Adrenal gland (tissue), 12 donors: ENCODE data around the gene CACNA1A. TPM values are rescaled to one million over a fixed set of nuclear protein-coding genes. Genes with fewer than 3 reads are reported as not detected.
A peak's percentile ranks its signal among the peaks of the same experiment; 100 is the strongest.

Experiments used
- DNase-seq, 7 donors: peaks; one replicate each; pipeline ENCODE4 v3.0.0-alpha.2; 2019 to 2020
- H3K27ac ChIP-seq, 5 donors: fragments of 200-600 bp; sonication (generic) in 4 of 5; 1 replicate in 3 of 5; 2 replicates in 2 of 5; pipeline versions ENCODE4 v1.5.1 to v1.8.0; 2016 to 2020; ENCODE audit warnings: mild to moderate bottlenecking in 1 of 5
- H3K27me3 ChIP-seq: fragments of 200-600 bp; 2 replicates; pipeline ENCODE4 v1.8.0; 2021
- H3K36me3 ChIP-seq, 2 donors: fragments of 200-600 bp; replicated peaks in 1 of 2; 1 replicate in 1 of 2; 2 replicates in 1 of 2; pipeline versions ENCODE4 v1.5.1 to v1.8.0; 2018 to 2022
- H3K4me1 ChIP-seq, 2 donors: fragments of 200-600 bp; replicated peaks in 1 of 2; 1 replicate in 1 of 2; 2 replicates in 1 of 2; pipeline versions ENCODE4 v1.5.1 to v1.8.0; 2018 to 2021
- H3K4me3 ChIP-seq, 4 donors: fragments of 200-600 bp; sonication (generic) in 3 of 4; one replicate each; pipeline ENCODE4 v1.5.1; 2016 to 2018
- H3K9me3 ChIP-seq, 3 donors: fragments of 200-600 bp; sonication (generic) in 1 of 3; replicated peaks in 1 of 3; 1 replicate in 2 of 3; 2 replicates in 1 of 3; pipeline versions ENCODE4 v1.5.1 to v1.8.0; 2016 to 2021
- POLR2A ChIP-seq, 2 donors: fragments of 450-650 bp; IDR thresholded peaks; one replicate each; pipeline ENCODE4 v1.6.1; 2017; ENCODE audit warnings: antibody characterized with exemption in 2 of 2, mild to moderate bottlenecking in 2 of 2, moderate library complexity in 1 of 2
- WGBS, 4 donors: extraction: QIAGEN DNeasy Blood & Tissue Kit in 2 of 4; methylation state at CpG; one replicate each; pipeline versions ENCODE4 v1.1.5 to v1.1.7; 2013 to 2017; 5-methylcytosine and 5-hydroxymethylcytosine counted together
- intact Hi-C, 2 donors: fragments of 100-400 bp; cut with DNase I; formaldehyde crosslinking; loops; one replicate each; pipeline versions ENCODE4 v1.14.1 to v1.15.0; 2022 to 2023
- polyA plus RNA-seq, 3 donors: library from polyadenylated mRNA; stranded (reverse); fragments of 200-250 nt in 2 of 3; fragments of 350-450 nt in 1 of 3; fragmentation: Illumina TruSeq in 1 of 3; extraction: RNeasy Lipid Tissue Mini Kit (QIAGEN cat#74804) in 1 of 3; gene quantifications; one replicate each; pipeline ENCODE4 v1.2.3, GENCODE V29; 2013 to 2014
- total RNA-seq, 9 donors: library from RNA; depleted of rRNA in 4 of 9; stranded (reverse); fragments of >200 nt in 4 of 9; fragments of 120-200 nt in 1 of 9; fragmentation: NEBNext Ultra II Directional in 1 of 9; extraction: Animal tissue kit (Norgen Biotek cat#: 25700) in 1 of 9; gene quantifications; one replicate each; pipeline versions ENCODE4 v1.1.0 to v1.2.4, GENCODE V29; 2013 to 2023
- TF ChIP-seq, protein P1 (sequence below), 6 experiments: fragments of 450-650 bp in 4 of 6; fragments of 200-600 bp in 2 of 6; sonication (generic) in 1 of 6; IDR thresholded peaks; 1 replicate in 5 of 6; 2 replicates in 1 of 6; pipeline versions ENCODE4 v1.5.1 to v1.8.0; 2016 to 2021; ENCODE audit warnings: antibody characterized with exemption in 6 of 6, mild to moderate bottlenecking in 2 of 6, moderate library complexity in 1 of 6
- donor health status: healthy with polysubstance abuse.
- donor health status: Bipolar disorder and iron deficiency.
- donor health status: DM: yes; HTN: yes; CAD: no.
- donor health status: DM: no; HTN: no; CAD: no.
- donor health status: DM: no; HTN: no; CAD: no.
- donor health status: DM: yes; HTN: yes; CAD: no.

CACNA1A gene
- total and polyA plus RNA-seq, 12 donors: 0.28 to 35.4 (median 2.8) TPM; not detected in 1

DNA sequence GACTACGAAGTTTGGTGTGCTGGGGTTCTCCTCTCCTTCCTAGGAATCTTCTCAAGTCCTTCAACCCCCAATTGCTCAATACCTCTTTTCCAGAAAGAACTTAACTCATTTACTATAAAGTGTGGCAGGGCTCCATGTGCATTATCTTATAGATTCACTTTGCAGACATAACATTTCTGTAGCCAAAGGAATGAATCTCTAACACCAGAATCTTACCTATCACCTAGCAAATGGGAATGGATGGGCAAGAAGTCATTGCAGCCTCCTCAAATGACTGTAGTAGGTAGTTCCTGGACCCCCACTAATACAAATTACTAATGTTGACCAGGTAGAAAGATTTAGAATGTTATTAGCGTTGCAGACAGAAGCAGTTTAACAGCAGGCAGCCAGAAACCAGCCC lies 5.7 kb upstream of the CACNA1A start:
- no peak for DNase-seq
- TF ChIP-seq POLR2A (IDR thresholded peaks at IDR 0.05): no peak
- TF ChIP-seq, protein P1, sequence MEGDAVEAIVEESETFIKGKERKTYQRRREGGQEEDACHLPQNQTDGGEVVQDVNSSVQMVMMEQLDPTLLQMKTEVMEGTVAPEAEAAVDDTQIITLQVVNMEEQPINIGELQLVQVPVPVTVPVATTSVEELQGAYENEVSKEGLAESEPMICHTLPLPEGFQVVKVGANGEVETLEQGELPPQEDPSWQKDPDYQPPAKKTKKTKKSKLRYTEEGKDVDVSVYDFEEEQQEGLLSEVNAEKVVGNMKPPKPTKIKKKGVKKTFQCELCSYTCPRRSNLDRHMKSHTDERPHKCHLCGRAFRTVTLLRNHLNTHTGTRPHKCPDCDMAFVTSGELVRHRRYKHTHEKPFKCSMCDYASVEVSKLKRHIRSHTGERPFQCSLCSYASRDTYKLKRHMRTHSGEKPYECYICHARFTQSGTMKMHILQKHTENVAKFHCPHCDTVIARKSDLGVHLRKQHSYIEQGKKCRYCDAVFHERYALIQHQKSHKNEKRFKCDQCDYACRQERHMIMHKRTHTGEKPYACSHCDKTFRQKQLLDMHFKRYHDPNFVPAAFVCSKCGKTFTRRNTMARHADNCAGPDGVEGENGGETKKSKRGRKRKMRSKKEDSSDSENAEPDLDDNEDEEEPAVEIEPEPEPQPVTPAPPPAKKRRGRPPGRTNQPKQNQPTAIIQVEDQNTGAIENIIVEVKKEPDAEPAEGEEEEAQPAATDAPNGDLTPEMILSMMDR (IDR thresholded peaks at IDR 0.05): no peak
- 47 to 61% (median 53%) methylated on average over 2 of the region's 2 CpGs for WGBS, 4 donors
- peaks cover 10% of the 10 kb centered on the region for H3K27me3 ChIP-seq
- H3K27ac ChIP-seq: no peak overlapping the region
- H3K4me3 ChIP-seq: no peak overlapping the region
- H3K36me3 ChIP-seq: no peaks in the 10 kb centered on the region
- intact Hi-C loops: no loop called here
- H3K4me1 ChIP-seq: no peaks in the 10 kb centered on the region
- no peaks in the 10 kb centered on the region for H3K9me3 ChIP-seq

GRCh38 chr19:13507053-13507611 lies 853 bp upstream of the CACNA1A start:
- Histone ChIP-seq H3K27me3 (peaks cover 34% of the 10 kb centered on the region), H3K27ac (no peak overlapping the region), H3K4me1 (no peaks in the 10 kb centered on the region), H3K4me3 (no peak overlapping the region), H3K36me3 (no peaks in the 10 kb centered on the region), H3K9me3 (no peaks in the 10 kb centered on the region)
- TF ChIP-seq POLR2A (IDR thresholded peaks at IDR 0.05): no peak
- intact Hi-C loops: no loop called here
- no peak for DNase-seq
- 2 to 5% (median 4%) methylated on average over 19 to 22 of the region's 22 CpGs for WGBS, 4 donors

DNA sequence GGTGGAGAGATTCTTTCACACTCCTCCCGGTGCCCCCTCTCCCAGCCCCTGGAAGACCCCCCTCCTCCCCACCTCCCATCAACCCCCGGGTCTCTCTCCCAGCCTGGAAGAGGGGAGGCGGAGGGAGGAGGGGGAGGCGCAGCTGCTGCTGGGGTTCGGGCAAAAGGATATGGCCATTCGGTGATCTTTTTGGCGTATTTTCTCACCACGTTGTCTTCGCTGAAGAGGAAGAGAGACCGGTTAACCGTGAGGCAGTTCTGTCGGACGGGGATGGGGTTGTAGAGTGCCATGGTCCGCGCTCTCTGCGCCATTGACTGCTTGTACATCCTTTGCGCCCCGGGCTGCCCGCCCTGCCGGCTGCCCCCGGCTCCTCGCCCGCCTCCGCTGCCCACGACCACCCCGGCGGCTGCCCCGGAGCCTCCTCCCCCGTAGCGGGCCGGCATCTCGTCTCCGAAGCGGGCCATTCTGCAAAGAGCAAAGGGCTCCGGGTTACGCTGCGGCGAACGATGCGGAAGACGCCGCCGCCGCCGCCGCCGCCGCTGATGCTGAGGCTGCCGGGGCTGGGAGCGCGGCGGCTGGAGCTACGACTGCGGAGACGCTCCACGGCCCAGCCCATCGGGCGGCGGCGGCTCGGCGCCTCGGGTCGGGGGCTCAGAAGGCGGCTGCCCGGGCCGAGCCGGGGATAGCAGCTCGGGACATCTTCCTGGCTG lies 363 bp downstream of the CACNA1A start:
- intact Hi-C loops: no loop called here
- Histone ChIP-seq H3K9me3 (no peaks in the 10 kb centered on the region), H3K4me1 (no peaks in the 10 kb centered on the region), H3K4me3 (peak overlapping the region in 1 of 4 donors; percentile 23), H3K27ac (no peak overlapping the region), H3K36me3 (no peaks in the 10 kb centered on the region), H3K27me3 (peaks cover 34% of the 10 kb centered on the region)
- 1 to 3% (median 1%) methylated on average over 11 to 69 of the region's 69 CpGs for WGBS, 4 donors
- DNase-seq: no peak
- no peak for TF ChIP-seq POLR2A (IDR thresholded peaks at IDR 0.05)
- TF ChIP-seq, protein P1 (IDR thresholded peaks at IDR 0.05): no peak

GRCh38 chr19:13505164-13505695 lies 1.0 kb downstream of the CACNA1A start:
- WGBS, 4 donors: 32 to 37% (median 35%) methylated on average over 13 to 20 of the region's 20 CpGs
- no peaks in the 10 kb centered on the region for H3K4me1 ChIP-seq
- H3K36me3 ChIP-seq: no peaks in the 10 kb centered on the region
- H3K4me3 ChIP-seq: no peak overlapping the region
- H3K27ac ChIP-seq: no peak overlapping the region
- intact Hi-C loops: no loop called here
- no peak for DNase-seq
- H3K9me3 ChIP-seq: no peaks in the 10 kb centered on the region
- no peak for TF ChIP-seq POLR2A (IDR thresholded peaks at IDR 0.05)
- TF ChIP-seq, protein P1 (IDR thresholded peaks at IDR 0.05): no peak
- peaks cover 29% of the 10 kb centered on the region for H3K27me3 ChIP-seq
